GM23248 (cell line): Measurements from ENCODE around the gene DCDC1. TPM values are rescaled to one million over a fixed set of nuclear protein-coding genes. Genes with fewer than 3 reads are reported as not detected.

Source experiments
- DNase-seq: peaks from one replicate; pipeline ENCODE4 v3.0.0-alpha.2; 2015
- H2AFZ ChIP-seq: fragments of 200-600 bp; sonication (generic); 2 replicates; pipeline ENCODE4 v1.6.1; 2016; ENCODE audit warnings: antibody characterized with exemption
- H3F3A ChIP-seq: fragments of 200-600 bp; sonication (generic); 2 replicates; pipeline ENCODE4 v1.6.1; 2016; ENCODE audit warnings: mild to moderate bottlenecking, antibody characterized with exemption, mixed run types; ENCODE audit not compliant: insufficient read depth
- H3K27ac ChIP-seq: fragments of 200-600 bp; sonication (generic); 2 replicates; pipeline ENCODE4 v1.5.1; 2016; ENCODE audit warnings: mild to moderate bottlenecking
- H3K27me3 ChIP-seq: fragments of 200-600 bp; sonication (generic); replicated peaks from 2 replicates; pipeline ENCODE4 v1.6.1; 2016; ENCODE audit warnings: mild to moderate bottlenecking; ENCODE audit not compliant: insufficient read depth
- H3K36me3 ChIP-seq: fragments of 200-600 bp; sonication (generic); 2 replicates; pipeline ENCODE4 v1.6.1; 2016; ENCODE audit warnings: low read depth, mild to moderate bottlenecking
- H3K4me1 ChIP-seq: fragments of 200-600 bp; sonication (generic); 2 replicates; pipeline ENCODE4 v1.6.1; 2016; ENCODE audit warnings: mild to moderate bottlenecking; ENCODE audit not compliant: insufficient read depth
- H3K4me2 ChIP-seq: fragments of 200-600 bp; sonication (generic); one replicate; pipeline ENCODE4 v1.6.1; 2016; ENCODE audit warnings: mild to moderate bottlenecking; ENCODE audit not compliant: unreplicated experiment
- H3K4me3 ChIP-seq: fragments of 200-600 bp; sonication (generic); 2 replicates; pipeline ENCODE4 v1.5.1; 2016; ENCODE audit warnings: mild to moderate bottlenecking
- H3K79me2 ChIP-seq: fragments of 200-600 bp; sonication (generic); 2 replicates; pipeline ENCODE4 v1.6.1; 2016; ENCODE audit warnings: mild to moderate bottlenecking; ENCODE audit not compliant: insufficient read depth
- H3K9ac ChIP-seq: fragments of 200-600 bp; sonication (generic); 2 replicates; pipeline ENCODE4 v1.6.1; 2016; ENCODE audit warnings: mild to moderate bottlenecking
- H3K9me2 ChIP-seq: fragments of 200-600 bp; sonication (generic); 2 replicates; pipeline ENCODE4 v1.6.1; 2016; ENCODE audit warnings: mixed run types, mild to moderate bottlenecking, moderate library complexity; ENCODE audit not compliant: insufficient read depth
- H3K9me3 ChIP-seq: fragments of 200-600 bp; sonication (generic); one replicate; pipeline ENCODE4 v1.6.1; 2017; ENCODE audit warnings: low read depth
- H4K20me1 ChIP-seq: fragments of 200-600 bp; sonication (generic); 2 replicates; pipeline ENCODE4 v1.6.0; 2016; ENCODE audit not compliant: insufficient read depth
- EZH2 ChIP-seq: fragments of 200-600 bp; sonication (generic); IDR thresholded peaks from 2 replicates; pipeline ENCODE4 v1.6.1; 2018; ENCODE audit warnings: antibody characterized with exemption, mild to moderate bottlenecking; ENCODE audit not compliant: insufficient read depth, poor library complexity, severe bottlenecking
- EZH2phosphoT487 ChIP-seq: fragments of 200-600 bp; sonication (generic); IDR thresholded peaks from 2 replicates; pipeline ENCODE4 v1.6.1; 2018; ENCODE audit warnings: antibody characterized with exemption, moderate library complexity, mild to moderate bottlenecking, low read depth; ENCODE audit not compliant: insufficient read depth
- WGBS, 2 experiments: methylation state at CpG; one replicate each; pipeline ENCODE4 v1.1.6; 2015 to 2017; ENCODE audit warnings: low lambda C conversion rate in 2 of 2, low coverage in 1 of 2; ENCODE audit errors: missing lambda C conversion rate in 2 of 2; 5-methylcytosine and 5-hydroxymethylcytosine counted together
- in situ Hi-C: fragments of 300-500 bp; cut with MboI; formaldehyde crosslinking; loops from 2 replicates; pipeline ENCODE4 v1.15.0; 2020
- polyA plus RNA-seq: library from polyadenylated mRNA; unstranded; fragments of >200 nt; fragmentation: Nextera tagmentation; extraction: Ambion mirVana; gene quantifications from 2 replicates; pipeline ENCODE4 v1.2.1, GENCODE V29; 2016
- total RNA-seq: library from RNA; depleted of rRNA; stranded (reverse); fragments of >200 nt; shearing (Covaris generic); gene quantifications from 2 replicates; pipeline ENCODE4 v1.2.3, GENCODE V29; 2014

Gene DCDC1
- total and polyA plus RNA-seq, 2 experiments from 2014 or later = not detected

GRCh38 chr11:30855383-30856006, 514.0 kb downstream of the DCDC1 start:
- H3F3A ChIP-seq = no peaks in the 10 kb centered on the region
- H3K9me2 ChIP-seq = no peaks in the 10 kb centered on the region
- H3K4me3 ChIP-seq = no peak overlapping the region
- no peaks in the 10 kb centered on the region for H3K4me1 ChIP-seq
- H2AFZ ChIP-seq = no peak overlapping the region
- H3K36me3 ChIP-seq = no peaks in the 10 kb centered on the region
- H4K20me1 ChIP-seq = no peaks in the 10 kb centered on the region
- DNase-seq = peak; percentile 47
- no peak overlapping the region for H3K9ac ChIP-seq
- no peak overlapping the region for H3K27ac ChIP-seq
- WGBS, 2 experiments = 24 to 32% methylated on average over 5 of the region's 5 CpGs
- H3K79me2 ChIP-seq = no peaks in the 10 kb centered on the region
- in situ Hi-C loops = no loop called here
- no peaks in the 10 kb centered on the region for H3K27me3 ChIP-seq
- TF ChIP-seq EZH2 = no peak
- no peak for TF ChIP-seq EZH2phosphoT487
- H3K9me3 ChIP-seq = no peaks in the 10 kb centered on the region
- H3K4me2 ChIP-seq = no peak overlapping the region

GRCh38 chr11:30853439-30853838, 516.1 kb downstream of the DCDC1 start:
- Histone ChIP-seq H3K36me3 (no peaks in the 10 kb centered on the region), H3K4me2 (no peak overlapping the region), H3K9me2 (no peaks in the 10 kb centered on the region), H3K4me1 (no peaks in the 10 kb centered on the region), H2AFZ (no peak overlapping the region), H3K4me3 (no peak overlapping the region), H3K9me3 (no peaks in the 10 kb centered on the region), H3K27ac (no peak overlapping the region), H3F3A (no peaks in the 10 kb centered on the region), H3K27me3 (no peaks in the 10 kb centered on the region), H4K20me1 (no peaks in the 10 kb centered on the region), H3K79me2 (no peaks in the 10 kb centered on the region), H3K9ac (no peak overlapping the region)
- in situ Hi-C loops = no loop called here
- TF ChIP-seq EZH2phosphoT487 = no peak
- no peak for TF ChIP-seq EZH2
- no peak for DNase-seq

- Histone ChIP-seq H3K9me2 (no peaks in the 10 kb centered on the region), H2AFZ (no peak overlapping the region), H3K4me1 (no peaks in the 10 kb centered on the region), H3K4me3 (no peak overlapping the region), H4K20me1 (no peaks in the 10 kb centered on the region), H3K9me3 (no peaks in the 10 kb centered on the region), H3K27me3 (no peaks in the 10 kb centered on the region), H3K36me3 (no peaks in the 10 kb centered on the region), H3K4me2 (no peak overlapping the region), H3F3A (no peaks in the 10 kb centered on the region), H3K9ac (no peak overlapping the region), H3K79me2 (no peaks in the 10 kb centered on the region), H3K27ac (no peak overlapping the region)
- DNase-seq = no peak
- in situ Hi-C loops = no loop called here
- TF ChIP-seq EZH2 = no peak
- TF ChIP-seq EZH2phosphoT487 = no peak
- 59 to 60% methylated on average over 4 of the region's 4 CpGs for WGBS, 2 experiments
These were observed 516.9 kb downstream of the DCDC1 start for GRCh38 chr11:30852645-30853044.

- no peaks in the 10 kb centered on the region for H3K36me3 ChIP-seq
- no peak overlapping the region for H3K4me2 ChIP-seq
- no peak overlapping the region for H2AFZ ChIP-seq
- no peaks in the 10 kb centered on the region for H4K20me1 ChIP-seq
- no peaks in the 10 kb centered on the region for H3K79me2 ChIP-seq
- H3K4me1 ChIP-seq = no peaks in the 10 kb centered on the region
- H3K27me3 ChIP-seq = no peaks in the 10 kb centered on the region
- H3K9me3 ChIP-seq = no peaks in the 10 kb centered on the region
- WGBS, 2 experiments = 4 to 9% methylated on average over 1 of the region's 1 CpG
- no peaks in the 10 kb centered on the region for H3K9me2 ChIP-seq
- in situ Hi-C loops = no loop called here
- TF ChIP-seq EZH2phosphoT487 (no peak), EZH2 (no peak)
- DNase-seq = no peak
- H3K9ac ChIP-seq = no peak overlapping the region
- no peak overlapping the region for H3K4me3 ChIP-seq
- no peaks in the 10 kb centered on the region for H3F3A ChIP-seq
- no peak overlapping the region for H3K27ac ChIP-seq
These were observed 517.4 kb downstream of the DCDC1 start for GRCh38 chr11:30852091-30852490.

- Histone ChIP-seq H3K27ac (no peak overlapping the region), H4K20me1 (no peaks in the 10 kb centered on the region), H2AFZ (no peak overlapping the region), H3K9me2 (no peaks in the 10 kb centered on the region), H3K79me2 (no peaks in the 10 kb centered on the region), H3K4me1 (no peaks in the 10 kb centered on the region), H3K9ac (no peak overlapping the region), H3K4me3 (no peak overlapping the region), H3K9me3 (no peaks in the 10 kb centered on the region), H3K4me2 (no peak overlapping the region), H3K36me3 (no peaks in the 10 kb centered on the region), H3F3A (no peaks in the 10 kb centered on the region), H3K27me3 (no peaks in the 10 kb centered on the region; the same call in 1 of the 2 replicates)
- no peak for DNase-seq
- WGBS, 2 experiments = 5 to 10% methylated on average over 1 of the region's 1 CpG
- TF ChIP-seq EZH2 (no peak), EZH2phosphoT487 (no peak)
- in situ Hi-C loops = no loop called here
These were observed 532.3 kb downstream of the DCDC1 start for GRCh38 chr11:30837252-30837651.
